Neural cell (in vitro differentiated cells): ENCODE results near the gene GK.

Experiments used
- CTCF ChIP-seq: fragments of 450-650 bp; IDR thresholded peaks from 2 replicates; pipeline ENCODE4 v1.5.1; 2014; ENCODE audit warnings: antibody characterized with exemption, mild to moderate bottlenecking, moderate library complexity; ENCODE audit not compliant: poor library complexity, severe bottlenecking
- EP300 ChIP-seq: fragments of 450-650 bp; conservative IDR thresholded peaks from 2 replicates; pipeline ENCODE4 v1.6.1; 2014; ENCODE audit warnings: antibody characterized with exemption, mild to moderate bottlenecking, moderate library complexity; ENCODE audit not compliant: poor library complexity, severe bottlenecking
- EZH2 ChIP-seq: fragments of 200-600, 300-800 bp; shearing (Covaris generic), sonication (generic); IDR thresholded peaks from 2 replicates; pipeline ENCODE4 v1.6.1; 2014; ENCODE audit warnings: antibody characterized with exemption, low read length, borderline replicate concordance, mild to moderate bottlenecking; ENCODE audit not compliant: insufficient read depth, poor library complexity, severe bottlenecking
- MXI1 ChIP-seq: fragments of 450-650 bp; conservative IDR thresholded peaks from 2 replicates; pipeline ENCODE4 v1.6.1; 2014; ENCODE audit warnings: antibody characterized with exemption, mild to moderate bottlenecking; ENCODE audit not compliant: poor library complexity, severe bottlenecking
- POLR2AphosphoS5 ChIP-seq: IDR thresholded peaks from 2 replicates; pipeline ENCODE4 v1.6.1; 2012
- RAD21 ChIP-seq: fragments of 450-650 bp; conservative IDR thresholded peaks from 2 replicates; pipeline ENCODE4 v1.6.1; 2014; ENCODE audit warnings: antibody characterized with exemption, mild to moderate bottlenecking, moderate library complexity
- REST ChIP-seq: IDR thresholded peaks from 2 replicates; pipeline ENCODE4 v1.6.1; 2012; ENCODE audit warnings: borderline replicate concordance
- TAF1 ChIP-seq: IDR thresholded peaks from 2 replicates; pipeline ENCODE4 v1.6.1; 2012; ENCODE audit warnings: low read depth

- no peak for TF ChIP-seq REST
- TF ChIP-seq POLR2AphosphoS5, result no peak
- TF ChIP-seq CTCF, result no peak
- TF ChIP-seq EZH2, result no peak
- TF ChIP-seq RAD21, result no peak
- TF ChIP-seq MXI1, result no peak
- TF ChIP-seq EP300, result no peak
- no peak for TF ChIP-seq TAF1
Measured at GRCh38 chrX:30613721-30614120, 39.5 kb upstream of the GK start.
